Measurements from ENCODE around the gene CDH4. TPM values are rescaled to one million over a fixed set of nuclear protein-coding genes. Genes with fewer than 3 reads are reported as not detected.

The CDH4 gene
- total and polyA plus RNA-seq, 9 donors, result 0.12 to 4.4 (median 0.36) TPM

DNA sequence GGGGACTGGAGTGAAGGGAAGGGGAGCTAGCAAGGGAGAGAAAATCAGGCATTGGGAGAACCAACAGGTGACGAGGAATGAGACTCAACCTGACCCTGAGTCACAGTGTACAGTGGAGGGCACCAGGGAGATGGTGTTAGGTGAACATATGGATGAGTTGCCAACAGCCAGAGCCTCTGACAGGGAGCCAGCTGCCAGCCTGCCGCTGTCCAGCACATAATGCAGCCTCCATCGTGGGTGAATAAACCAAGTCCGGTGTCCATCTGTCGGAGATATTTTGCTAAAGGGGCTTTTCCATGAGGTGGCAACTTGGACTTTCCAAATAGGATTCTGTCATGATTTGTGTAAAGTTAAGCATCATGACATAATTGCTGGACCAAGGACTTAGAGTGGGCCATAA lies 88.1 kb downstream of the CDH4 start:
- Histone ChIP-seq H3K27me3 (no peaks in the 10 kb centered on the region), H3K36me3 (no peaks in the 10 kb centered on the region), H3K27ac (no peak overlapping the region), H3K9me3 (no peaks in the 10 kb centered on the region), H3K4me1 (ENCODE audit: insufficient read depth) (no peaks in the 10 kb centered on the region), H3K4me3 (no peak overlapping the region)
- intact Hi-C loops (cut with DNase I), result no loop called here
- WGBS, 3 donors, result 65 to 73% (median 69%) methylated on average over 5 of the region's 5 CpGs
- no peak for DNase-seq
- no peak for TF ChIP-seq EP300 (IDR thresholded peaks at IDR 0.05)
- TF ChIP-seq, protein P1, sequence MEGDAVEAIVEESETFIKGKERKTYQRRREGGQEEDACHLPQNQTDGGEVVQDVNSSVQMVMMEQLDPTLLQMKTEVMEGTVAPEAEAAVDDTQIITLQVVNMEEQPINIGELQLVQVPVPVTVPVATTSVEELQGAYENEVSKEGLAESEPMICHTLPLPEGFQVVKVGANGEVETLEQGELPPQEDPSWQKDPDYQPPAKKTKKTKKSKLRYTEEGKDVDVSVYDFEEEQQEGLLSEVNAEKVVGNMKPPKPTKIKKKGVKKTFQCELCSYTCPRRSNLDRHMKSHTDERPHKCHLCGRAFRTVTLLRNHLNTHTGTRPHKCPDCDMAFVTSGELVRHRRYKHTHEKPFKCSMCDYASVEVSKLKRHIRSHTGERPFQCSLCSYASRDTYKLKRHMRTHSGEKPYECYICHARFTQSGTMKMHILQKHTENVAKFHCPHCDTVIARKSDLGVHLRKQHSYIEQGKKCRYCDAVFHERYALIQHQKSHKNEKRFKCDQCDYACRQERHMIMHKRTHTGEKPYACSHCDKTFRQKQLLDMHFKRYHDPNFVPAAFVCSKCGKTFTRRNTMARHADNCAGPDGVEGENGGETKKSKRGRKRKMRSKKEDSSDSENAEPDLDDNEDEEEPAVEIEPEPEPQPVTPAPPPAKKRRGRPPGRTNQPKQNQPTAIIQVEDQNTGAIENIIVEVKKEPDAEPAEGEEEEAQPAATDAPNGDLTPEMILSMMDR (IDR thresholded peaks at IDR 0.05), result no peak
- no peak for TF ChIP-seq POLR2A (IDR thresholded peaks at IDR 0.05)

DNA sequence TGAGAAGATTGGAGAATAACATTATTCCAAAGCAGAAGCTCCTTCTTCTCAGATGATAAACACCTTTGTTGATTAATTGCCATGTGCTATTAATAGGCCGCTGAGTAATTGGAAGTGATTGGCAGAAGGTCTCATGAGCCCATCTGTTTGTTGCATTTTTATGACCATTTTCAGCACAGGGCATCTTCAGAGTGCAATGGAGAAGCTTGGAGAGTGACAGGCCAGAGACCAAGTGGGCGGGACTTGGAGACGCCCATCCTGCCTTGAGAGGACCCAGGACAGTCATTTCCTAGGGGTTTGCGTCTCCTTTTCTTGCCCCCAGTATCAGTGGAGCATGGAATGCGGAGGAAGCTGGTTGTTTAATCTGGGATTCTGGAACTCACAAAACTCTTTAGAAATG lies 89.5 kb downstream of the CDH4 start:
- intact Hi-C loops (cut with DNase I), result no loop called here
- TF ChIP-seq EP300 (IDR thresholded peaks at IDR 0.05), result no peak
- TF ChIP-seq, protein P1 (IDR thresholded peaks at IDR 0.05), result no peak
- no peaks in the 10 kb centered on the region for H3K9me3 ChIP-seq
- no peaks in the 10 kb centered on the region for H3K27me3 ChIP-seq
- DNase-seq, result no peak
- H3K4me3 ChIP-seq, result no peak overlapping the region
- no peaks in the 10 kb centered on the region for H3K36me3 ChIP-seq
- no peak overlapping the region for H3K27ac ChIP-seq
- no peaks in the 10 kb centered on the region for H3K4me1 ChIP-seq (ENCODE audit: insufficient read depth)
- 60 to 82% (median 72%) methylated on average over 5 of the region's 5 CpGs for WGBS, 3 donors

DNA sequence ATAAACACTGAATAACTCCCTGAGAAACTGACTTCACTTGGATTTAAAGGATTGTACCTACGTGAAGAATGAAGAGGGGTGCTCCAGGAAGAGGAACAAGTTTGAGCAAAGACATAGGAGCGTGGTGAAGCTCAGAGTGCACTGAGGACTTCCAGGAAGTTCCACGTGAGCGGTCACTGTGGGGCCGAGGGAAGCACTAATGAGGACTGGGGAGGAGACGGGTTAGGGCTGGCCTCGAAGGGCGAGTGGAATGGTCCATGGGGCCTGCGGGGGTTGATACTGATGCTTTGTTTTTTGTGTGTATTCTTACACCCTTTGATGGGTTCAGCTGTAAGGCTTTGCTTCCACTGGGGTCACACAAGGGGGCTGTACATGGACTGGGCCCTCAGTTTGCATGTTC lies 91.9 kb downstream of the CDH4 start:
- intact Hi-C loops (cut with DNase I), result no loop called here
- Histone ChIP-seq H3K27ac (no peak overlapping the region), H3K27me3 (no peaks in the 10 kb centered on the region), H3K36me3 (no peaks in the 10 kb centered on the region), H3K4me1 (ENCODE audit: insufficient read depth) (no peaks in the 10 kb centered on the region), H3K4me3 (no peak overlapping the region), H3K9me3 (no peaks in the 10 kb centered on the region)
- no peak for DNase-seq
- TF ChIP-seq, protein P1 (IDR thresholded peaks at IDR 0.05), result no peak
- TF ChIP-seq EP300 (IDR thresholded peaks at IDR 0.05), result no peak
- WGBS, 3 donors, result 72 to 73% (median 73%) methylated on average over 9 of the region's 9 CpGs

DNA sequence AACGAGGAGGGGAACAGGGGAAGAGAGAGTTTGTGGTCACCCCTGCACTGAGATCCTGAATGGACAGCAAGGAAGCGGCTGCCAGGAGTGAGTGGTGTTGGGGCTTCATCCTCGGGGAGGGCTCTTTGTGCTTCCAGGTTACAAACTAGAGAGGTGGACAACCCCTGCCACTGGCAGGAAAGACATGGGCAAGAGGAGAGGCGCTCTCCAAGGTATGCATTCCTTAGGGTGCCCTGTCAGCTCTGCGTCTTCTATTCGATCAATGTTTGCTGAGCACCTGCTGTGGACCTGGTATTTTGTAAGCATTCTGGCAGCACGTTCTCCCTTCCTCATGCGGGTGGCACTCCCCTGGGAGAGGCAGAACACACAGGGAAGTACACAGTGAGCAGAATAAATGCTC lies 93.6 kb downstream of the CDH4 start:
- no peak for TF ChIP-seq EP300 (IDR thresholded peaks at IDR 0.05)
- TF ChIP-seq POLR2A (IDR thresholded peaks at IDR 0.05), result no peak
- TF ChIP-seq, protein P1 (IDR thresholded peaks at IDR 0.05), result no peak
- Histone ChIP-seq H3K9me3 (no peaks in the 10 kb centered on the region), H3K27me3 (no peaks in the 10 kb centered on the region), H3K4me1 (ENCODE audit: insufficient read depth) (no peaks in the 10 kb centered on the region), H3K36me3 (no peaks in the 10 kb centered on the region), H3K27ac (no peak overlapping the region), H3K4me3 (no peak overlapping the region)
- 41 to 62% (median 53%) methylated on average over 8 of the region's 8 CpGs for WGBS, 3 donors
- intact Hi-C loops (cut with DNase I), result no loop called here
- DNase-seq, result no peak

DNA sequence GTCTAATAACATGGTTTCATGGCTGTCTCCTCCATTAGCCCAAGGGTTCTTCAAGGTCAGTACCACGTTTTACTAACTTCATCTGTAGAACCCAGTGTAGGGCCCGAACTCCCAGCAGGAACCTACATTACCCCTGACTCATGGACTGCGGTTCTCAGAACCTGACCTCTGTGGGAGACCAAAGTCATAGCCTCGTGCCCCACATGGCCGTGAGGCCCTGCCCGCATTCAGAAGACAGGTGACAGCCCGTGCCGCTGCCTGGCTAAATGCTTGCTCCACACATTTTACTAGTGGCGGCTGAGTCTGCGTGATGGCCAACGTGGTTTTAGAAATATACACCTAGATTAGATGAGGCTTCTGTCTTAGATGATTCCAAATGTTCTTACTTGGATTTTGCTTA lies 94.9 kb downstream of the CDH4 start:
- Histone ChIP-seq H3K4me1 (ENCODE audit: insufficient read depth) (no peaks in the 10 kb centered on the region), H3K27me3 (no peaks in the 10 kb centered on the region), H3K36me3 (no peaks in the 10 kb centered on the region), H3K9me3 (no peaks in the 10 kb centered on the region), H3K27ac (no peak overlapping the region), H3K4me3 (no peak overlapping the region)
- TF ChIP-seq POLR2A (IDR thresholded peaks at IDR 0.05), result no peak
- TF ChIP-seq, protein P1 (IDR thresholded peaks at IDR 0.05), result no peak
- TF ChIP-seq EP300 (IDR thresholded peaks at IDR 0.05), result no peak
- DNase-seq, result no peak
- WGBS, 3 donors, result 74 to 89% (median 76%) methylated on average over 11 of the region's 11 CpGs
- intact Hi-C loops (cut with DNase I), result no loop called here

Data from ovary (tissue), 9 donors.